Activated T-cell treated with anti-CD3 and anti-CD28 coated beads, Interleukin-2, amount 50 U/mL, for 1 hour (primary cell): ENCODE measurements around the gene CAPZB.
"Not testable (repeated sequence)": the region's sequence is repeated elsewhere in the genome, so short reads cannot be mapped to it uniquely, and the experiment has no call there.

ENCODE experiments used
- DNase-seq: peaks from one replicate; pipeline ENCODE4 v3.0.0-alpha.2; 2020

Gene CAPZB

GRCh38 chr1:19485362-19486187 lies at the start of gene CAPZB:
TSS of gene CAPZB (minus strand) at chr1:19485539. CDS start at chr1:19485438, 101 bp downstream.
- DNase-seq, result peak; percentile 94

- no peak for DNase-seq
Observed at GRCh38 chr1:19534281-19534680, 48.9 kb upstream of the CAPZB start.

- no peak for DNase-seq
Observed at GRCh38 chr1:19533626-19534025, 48.3 kb upstream of the CAPZB start.

- DNase-seq, result no peak
Observed at GRCh38 chr1:19532519-19532918, 47.2 kb upstream of the CAPZB start.

GRCh38 chr1:19529664-19530063 lies 44.3 kb upstream of the CAPZB start:
- no peak for DNase-seq

- DNase-seq, result no peak
Observed at GRCh38 chr1:19528438-19528837, 43.1 kb upstream of the CAPZB start.

GRCh38 chr1:19525607-19526545 lies 40.5 kb upstream of the CAPZB start:
- DNase-seq, result no peak

- DNase-seq, result no peak
Observed at GRCh38 chr1:19524791-19525190, 39.5 kb upstream of the CAPZB start.

- not testable (repeated sequence) for DNase-seq
Observed at GRCh38 chr1:19522570-19522969, 37.2 kb upstream of the CAPZB start.

- DNase-seq, result no peak
Observed at GRCh38 chr1:19521411-19521810, 36.1 kb upstream of the CAPZB start.

- DNase-seq, result no peak
Observed at GRCh38 chr1:19517017-19517416, 31.7 kb upstream of the CAPZB start.

- no peak for DNase-seq
Observed at GRCh38 chr1:19515201-19515600, 29.9 kb upstream of the CAPZB start.

- DNase-seq, result no peak
Observed at GRCh38 chr1:19514391-19514831, 29.1 kb upstream of the CAPZB start.

GRCh38 chr1:19512545-19512944 lies 27.2 kb upstream of the CAPZB start:
- no peak for DNase-seq

- no peak for DNase-seq
Observed at GRCh38 chr1:19511116-19511515, 25.8 kb upstream of the CAPZB start.

- DNase-seq, result not testable (repeated sequence)
Observed at GRCh38 chr1:19509647-19510046, 24.3 kb upstream of the CAPZB start.

GRCh38 chr1:19507516-19507915 lies 22.2 kb upstream of the CAPZB start:
- no peak for DNase-seq

GRCh38 chr1:19505693-19506457 lies 20.5 kb upstream of the CAPZB start:
- DNase-seq, result no peak

GRCh38 chr1:19504796-19505692 lies 19.7 kb upstream of the CAPZB start:
- no peak for DNase-seq

- not testable (repeated sequence) for DNase-seq
Observed at GRCh38 chr1:19502284-19502683, 16.9 kb upstream of the CAPZB start.

GRCh38 chr1:19499887-19500286 lies 14.5 kb upstream of the CAPZB start:
- DNase-seq, result not testable (repeated sequence)

- DNase-seq, result not testable (repeated sequence)
Observed at GRCh38 chr1:19497443-19497842, 12.1 kb upstream of the CAPZB start.
